ENCODE results near the gene GARIN1A.

The GARIN1A gene

DNA sequence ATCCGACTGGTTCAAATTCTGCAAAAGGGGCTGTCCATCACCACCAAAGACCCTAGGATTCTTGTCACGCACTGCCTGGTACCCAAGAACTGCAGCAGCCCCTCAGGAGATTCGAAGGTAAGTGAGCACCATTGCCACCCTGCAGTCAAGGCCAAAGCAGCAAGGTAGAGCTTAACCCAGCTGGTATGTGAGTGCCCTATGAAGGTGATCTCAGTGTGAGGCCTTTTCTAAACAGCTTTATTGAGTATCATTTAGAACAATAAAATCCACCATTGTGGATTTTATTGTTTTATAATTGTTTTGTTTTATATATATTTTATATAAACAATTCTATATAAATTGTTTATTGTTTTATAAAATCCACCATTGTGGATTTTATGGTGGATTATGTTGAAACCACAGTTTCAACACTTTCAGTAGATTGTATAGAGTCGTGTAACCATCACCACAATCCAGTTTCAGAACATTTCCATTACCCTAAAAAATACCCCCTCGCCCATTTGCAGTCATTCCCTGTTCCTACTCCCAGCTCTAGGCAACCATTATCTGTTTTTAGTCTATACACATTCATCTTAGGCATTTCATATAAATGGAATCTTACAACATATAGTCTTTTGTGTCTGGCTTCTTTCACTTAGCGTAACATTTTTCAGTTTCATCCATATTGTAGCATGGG, 47.0 kb downstream of the GARIN1A start:
- DNase-seq (ENCODE audit: low spot score): no peak

DNA sequence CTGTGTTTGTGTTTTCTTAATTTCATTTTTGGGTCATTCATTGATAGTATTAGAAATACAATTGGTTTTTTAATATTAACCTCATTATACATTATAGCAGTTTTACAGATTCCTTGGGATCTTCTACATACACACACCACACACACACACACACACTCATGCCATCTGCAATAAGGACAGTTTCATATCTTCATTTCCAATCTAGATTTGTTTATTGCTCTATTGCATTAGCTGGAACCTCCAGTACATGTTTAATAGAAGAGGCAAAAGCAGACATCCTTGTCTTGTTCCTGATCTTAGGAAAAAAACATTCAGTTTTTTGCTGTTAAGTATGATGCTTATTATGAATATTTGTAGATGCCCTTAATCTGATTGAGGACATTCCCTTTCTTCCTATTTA, 49.3 kb downstream of the GARIN1A start:
- DNase-seq (ENCODE audit: low spot score): no peak

All from AG08395 (cell line).